NB4 (cell line): ENCODE results near the gene CNTNAP2.

Source experiments
- DNase-seq: peaks from one replicate; pipeline ENCODE4 v3.0.0; 2010; ENCODE audit warnings: low read depth
- H3K4me3 ChIP-seq: one replicate; pipeline ENCODE4 v1.5.1; 2011; ENCODE audit warnings: mild to moderate bottlenecking, low read depth, low read length, moderate library complexity
- CTCF ChIP-seq: IDR thresholded peaks from one replicate; pipeline ENCODE4 v1.5.1; 2012; ENCODE audit warnings: low read depth, low read length
- MAX ChIP-seq: IDR thresholded peaks from 2 replicates; pipeline ENCODE4 v1.6.1; 2011; ENCODE audit warnings: low read depth, low read length
- MYC ChIP-seq: IDR thresholded peaks from 2 replicates; pipeline ENCODE4 v1.6.1; 2011; ENCODE audit warnings: low read depth, low read length
- POLR2A ChIP-seq: IDR thresholded peaks from 2 replicates; pipeline ENCODE4 v1.6.1; 2011; ENCODE audit warnings: mild to moderate bottlenecking; ENCODE audit not compliant: insufficient read length; ENCODE audit errors: extremely low read depth

The CNTNAP2 gene

GRCh38 chr7:148287538-148287937 is 2170.9 kb downstream of the CNTNAP2 start:
- no peak for DNase-seq
- no peak overlapping the region for H3K4me3 ChIP-seq
- TF ChIP-seq POLR2A (no peak), CTCF (no peak), MYC (no peak), MAX (no peak)

GRCh38 chr7:148288592-148289151 is 2172.1 kb downstream of the CNTNAP2 start:
- H3K4me3 ChIP-seq, result no peak overlapping the region
- DNase-seq, result no peak
- TF ChIP-seq CTCF, result no peak
- no peak for TF ChIP-seq POLR2A
- TF ChIP-seq MYC, result no peak
- no peak for TF ChIP-seq MAX

GRCh38 chr7:148289630-148290029 is 2173.0 kb downstream of the CNTNAP2 start:
- no peak overlapping the region for H3K4me3 ChIP-seq
- TF ChIP-seq CTCF, result no peak
- TF ChIP-seq MAX, result no peak
- TF ChIP-seq MYC, result no peak
- DNase-seq, result no peak

- TF ChIP-seq CTCF (no peak), POLR2A (no peak), MYC (no peak), MAX (no peak)
- no peak for DNase-seq
- H3K4me3 ChIP-seq, result no peak overlapping the region
Observed at GRCh38 chr7:148290538-148290937, 2173.9 kb downstream of the CNTNAP2 start.

GRCh38 chr7:148291799-148292198 is 2175.2 kb downstream of the CNTNAP2 start:
- no peak for DNase-seq
- TF ChIP-seq CTCF (no peak), MAX (no peak), MYC (no peak), POLR2A (no peak)
- H3K4me3 ChIP-seq, result no peak overlapping the region
